Measurements from ENCODE around the gene KCTD11.
"Not testable (repeated sequence)": the region's sequence is repeated elsewhere in the genome, so short reads cannot be mapped to it uniquely, and the experiment has no call there.

Gene KCTD11

DNA sequence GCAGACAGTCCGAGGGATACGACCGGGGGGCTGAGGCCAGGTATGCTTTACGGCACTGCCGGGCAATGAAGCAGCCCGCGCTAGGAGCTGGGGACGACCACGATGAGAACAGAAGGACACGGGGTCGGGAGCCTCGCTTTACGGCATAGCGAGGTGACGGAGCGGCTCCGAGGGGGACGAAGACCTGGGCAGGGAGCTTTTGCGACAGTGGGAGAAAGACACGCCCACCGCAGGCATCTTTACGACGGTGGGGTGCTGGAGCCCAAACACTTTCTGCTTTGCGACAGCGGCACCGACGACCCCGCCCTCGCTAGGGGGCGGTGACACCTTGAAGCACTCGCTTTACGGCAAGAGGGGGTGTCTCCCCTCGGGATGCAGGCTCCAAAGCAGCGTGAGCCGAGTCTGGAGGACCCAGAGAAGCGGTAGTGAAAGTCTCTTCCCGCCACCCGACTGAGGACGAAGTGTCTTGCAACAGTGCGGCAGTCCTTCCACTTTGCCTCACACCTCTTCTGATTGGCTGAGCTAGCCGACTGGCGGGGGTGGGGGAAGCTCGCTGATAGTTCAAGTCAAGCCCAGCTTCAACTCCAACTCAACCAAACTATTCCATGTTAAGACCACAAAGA, 22.5 kb upstream of the KCTD11 start:
- DNase-seq (ENCODE audit: low read depth), result peak; percentile 100
- TF ChIP-seq, protein P1, sequence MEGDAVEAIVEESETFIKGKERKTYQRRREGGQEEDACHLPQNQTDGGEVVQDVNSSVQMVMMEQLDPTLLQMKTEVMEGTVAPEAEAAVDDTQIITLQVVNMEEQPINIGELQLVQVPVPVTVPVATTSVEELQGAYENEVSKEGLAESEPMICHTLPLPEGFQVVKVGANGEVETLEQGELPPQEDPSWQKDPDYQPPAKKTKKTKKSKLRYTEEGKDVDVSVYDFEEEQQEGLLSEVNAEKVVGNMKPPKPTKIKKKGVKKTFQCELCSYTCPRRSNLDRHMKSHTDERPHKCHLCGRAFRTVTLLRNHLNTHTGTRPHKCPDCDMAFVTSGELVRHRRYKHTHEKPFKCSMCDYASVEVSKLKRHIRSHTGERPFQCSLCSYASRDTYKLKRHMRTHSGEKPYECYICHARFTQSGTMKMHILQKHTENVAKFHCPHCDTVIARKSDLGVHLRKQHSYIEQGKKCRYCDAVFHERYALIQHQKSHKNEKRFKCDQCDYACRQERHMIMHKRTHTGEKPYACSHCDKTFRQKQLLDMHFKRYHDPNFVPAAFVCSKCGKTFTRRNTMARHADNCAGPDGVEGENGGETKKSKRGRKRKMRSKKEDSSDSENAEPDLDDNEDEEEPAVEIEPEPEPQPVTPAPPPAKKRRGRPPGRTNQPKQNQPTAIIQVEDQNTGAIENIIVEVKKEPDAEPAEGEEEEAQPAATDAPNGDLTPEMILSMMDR (conservative IDR thresholded peaks at IDR 0.05; ENCODE audit: low read length), result no peak; the same call in 1 of the 2 replicates
- peak overlapping the region; percentile 97 for H3K4me3 ChIP-seq (ENCODE audit: low read length)

GRCh38 chr17:7329997-7330637, 21.8 kb upstream of the KCTD11 start:
- DNase-seq (ENCODE audit: low read depth), result peak; percentile 67
- peak overlapping the region; percentile 97 for H3K4me3 ChIP-seq (ENCODE audit: low read length)
- TF ChIP-seq, protein P1 (conservative IDR thresholded peaks at IDR 0.05; ENCODE audit: low read length), result no peak

- DNase-seq (ENCODE audit: low read depth), result no peak
- peak overlapping the region; percentile 97 for H3K4me3 ChIP-seq (ENCODE audit: low read length)
Observed at GRCh38 chr17:7330638-7331015, 21.3 kb upstream of the KCTD11 start.

DNA sequence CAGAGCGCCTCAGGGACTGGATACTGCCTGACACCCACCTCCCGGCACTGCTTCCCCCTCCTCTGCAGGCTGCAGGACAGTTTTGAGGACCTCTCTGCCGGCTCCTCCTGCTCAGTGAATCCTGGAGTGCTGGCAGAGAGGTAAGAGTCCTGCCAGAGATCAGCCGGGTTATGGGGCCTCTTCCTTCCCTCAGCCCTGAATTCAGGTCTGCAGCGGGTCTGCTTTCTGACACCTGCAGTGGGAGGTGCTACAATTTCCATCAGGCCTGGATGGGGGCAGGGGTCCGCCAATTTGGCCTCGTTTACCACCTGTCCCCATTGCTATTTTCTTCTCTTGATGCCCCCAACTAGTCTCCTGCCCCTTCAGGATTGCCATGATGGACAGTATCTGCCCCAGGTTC, 19.9 kb upstream of the KCTD11 start:
- DNase-seq (ENCODE audit: low read depth), result no peak
- TF ChIP-seq, protein P1 (conservative IDR thresholded peaks at IDR 0.05; ENCODE audit: low read length), result no peak
- no peak overlapping the region for H3K4me3 ChIP-seq (ENCODE audit: low read length)

More at GRCh38 chr17:7330638-7331015, 21.3 kb upstream of the KCTD11 start:
- TF ChIP-seq, protein P1 (conservative IDR thresholded peaks at IDR 0.05; ENCODE audit: low read length), result no peak

DNA sequence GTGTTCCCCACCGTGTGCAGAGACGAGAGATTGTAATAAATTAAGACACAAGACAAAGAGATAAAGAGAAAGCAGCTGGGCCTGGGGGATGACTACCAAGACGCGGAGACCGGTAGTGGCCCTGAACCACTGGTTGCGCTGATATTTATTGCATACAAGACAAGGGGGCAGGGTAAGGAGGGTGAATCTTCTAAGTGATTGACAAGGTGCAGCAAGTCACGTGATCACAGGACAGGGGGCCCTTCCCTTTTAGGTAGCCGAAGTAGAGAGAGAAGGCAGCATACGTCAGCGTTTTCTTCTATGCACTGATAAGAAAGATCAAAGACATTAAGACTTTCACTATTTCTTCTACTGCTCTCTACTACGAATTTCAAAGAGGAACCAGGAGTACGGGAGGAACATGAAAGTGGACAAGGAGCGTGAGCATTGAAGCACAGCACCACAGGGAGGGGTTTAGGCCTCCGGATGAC, 19.3 kb upstream of the KCTD11 start:
- DNase-seq (ENCODE audit: low read depth); H3K4me3 ChIP-seq (ENCODE audit: low read length): not testable (repeated sequence)

GRCh38 chr17:7334938-7335538, 16.9 kb upstream of the KCTD11 start:
- no peak overlapping the region for H3K4me3 ChIP-seq (ENCODE audit: low read length)
- DNase-seq (ENCODE audit: low read depth), result no peak
- TF ChIP-seq, protein P1 (conservative IDR thresholded peaks at IDR 0.05; ENCODE audit: low read length), result no peak

- not testable (repeated sequence) for DNase-seq (ENCODE audit: low read depth); H3K4me3 ChIP-seq (ENCODE audit: low read length)
Observed at GRCh38 chr17:7335765-7336164, 16.2 kb upstream of the KCTD11 start.
